Mesenchymal stem cell (in vitro differentiated cells and primary cell): ENCODE results near the gene UQCR11.

Source experiments
- DNase-seq: peaks from one replicate; pipeline ENCODE4 v3.0.0-alpha.2; 2013
- H2AFZ ChIP-seq: one replicate; pipeline ENCODE4 v1.6.1; 2013; ENCODE audit warnings: low read depth, mild to moderate bottlenecking, control low read depth, inconsistent platforms, low read length, moderate library complexity
- H2AK5ac ChIP-seq: 2 replicates; pipeline ENCODE4 v1.6.1; 2013; ENCODE audit warnings: low read length, moderate library complexity, mild to moderate bottlenecking, inconsistent platforms; ENCODE audit not compliant: severe bottlenecking
- H2BK120ac ChIP-seq: one replicate; pipeline ENCODE4 v1.6.1; 2013; ENCODE audit warnings: low read depth, mild to moderate bottlenecking, inconsistent platforms, low read length, moderate library complexity
- H2BK12ac ChIP-seq, 2 experiments: one replicate each; pipeline ENCODE4 v1.6.1; 2013; ENCODE audit warnings: inconsistent platforms in 2 of 2, low read length in 2 of 2, mild to moderate bottlenecking in 2 of 2, moderate library complexity in 2 of 2, control low read depth in 1 of 2
- H2BK15ac ChIP-seq: one replicate; pipeline ENCODE4 v1.6.1; 2013; ENCODE audit warnings: mild to moderate bottlenecking, low read depth, inconsistent platforms; ENCODE audit not compliant: poor library complexity, severe bottlenecking
- H2BK5ac ChIP-seq: 2 replicates; pipeline ENCODE4 v1.6.1; 2013; ENCODE audit warnings: low read depth, mild to moderate bottlenecking, low read length, control low read depth, inconsistent platforms; ENCODE audit not compliant: poor library complexity, severe bottlenecking
- H3K14ac ChIP-seq, 2 experiments: one replicate each; pipeline ENCODE4 v1.6.1; 2013; ENCODE audit warnings: inconsistent platforms in 2 of 2, low read length in 2 of 2, control low read depth in 1 of 2, mild to moderate bottlenecking in 1 of 2, moderate library complexity in 1 of 2
- H3K18ac ChIP-seq, 2 experiments: one replicate each; pipeline ENCODE4 v1.6.1; 2013; ENCODE audit warnings: inconsistent platforms in 2 of 2, low read length in 2 of 2, control low read depth in 1 of 2, low read depth in 1 of 2, mild to moderate bottlenecking in 1 of 2
- H3K23ac ChIP-seq, 2 experiments: one replicate each; pipeline ENCODE4 v1.6.1; 2013; ENCODE audit warnings: inconsistent platforms in 2 of 2, low read length in 2 of 2, mild to moderate bottlenecking in 2 of 2, moderate library complexity in 2 of 2, control low read depth in 1 of 2
- H3K27ac ChIP-seq: 2 replicates; pipeline ENCODE4 v1.5.1; 2013; ENCODE audit warnings: mild to moderate bottlenecking, moderate library complexity, low read length, control low read depth, inconsistent platforms; ENCODE audit not compliant: poor library complexity, severe bottlenecking
- H3K27me3 ChIP-seq, 2 experiments: 2 replicates each; pipeline versions ENCODE4 v1.6.1 to v1.7.0; 2013; ENCODE audit warnings: low read length in 2 of 2, mild to moderate bottlenecking in 2 of 2, moderate library complexity in 2 of 2, control low read depth in 1 of 2, inconsistent platforms in 1 of 2; ENCODE audit not compliant: control insufficient read depth in 1 of 2, insufficient read depth in 1 of 2
- H3K36me3 ChIP-seq, 2 experiments: 2 replicates each; pipeline versions ENCODE4 v1.6.1 to v1.7.0; 2013; ENCODE audit warnings: low read length in 2 of 2, control low read depth in 1 of 2, inconsistent platforms in 1 of 2, low read depth in 1 of 2, mild to moderate bottlenecking in 1 of 2; ENCODE audit not compliant: insufficient read depth in 2 of 2, control insufficient read depth in 1 of 2
- H3K4ac ChIP-seq, 2 experiments: one replicate each; pipeline ENCODE4 v1.6.1; 2013; ENCODE audit warnings: inconsistent platforms in 2 of 2, low read length in 2 of 2, mild to moderate bottlenecking in 2 of 2, moderate library complexity in 2 of 2, control low read depth in 1 of 2, low read depth in 1 of 2
- H3K4me1 ChIP-seq: 2 replicates; pipeline ENCODE4 v1.6.1; 2013; ENCODE audit warnings: low read depth, low read length, control low read depth; ENCODE audit not compliant: control insufficient read depth, insufficient read depth
- H3K4me2 ChIP-seq: 2 replicates; pipeline ENCODE4 v1.6.1; 2013; ENCODE audit warnings: low read length, mild to moderate bottlenecking, inconsistent platforms; ENCODE audit not compliant: poor library complexity, severe bottlenecking
- H3K4me3 ChIP-seq, 2 experiments: 2 replicates each; pipeline versions ENCODE4 v1.5.1 to v1.7.0; 2013; ENCODE audit warnings: low read length in 2 of 2, mild to moderate bottlenecking in 2 of 2, control low read depth in 1 of 2, low read depth in 1 of 2; ENCODE audit not compliant: insufficient read depth in 1 of 2
- H3K79me1 ChIP-seq: replicated peaks from 2 replicates; pipeline ENCODE4 v1.6.1; 2013; ENCODE audit warnings: mild to moderate bottlenecking, control low read depth, low read length, inconsistent platforms; ENCODE audit not compliant: poor library complexity, severe bottlenecking
- H3K9ac ChIP-seq: 2 replicates; pipeline ENCODE4 v1.7.0; 2013; ENCODE audit warnings: mild to moderate bottlenecking, low read length, moderate library complexity
- H3K9me3 ChIP-seq: 2 replicates; pipeline ENCODE4 v1.7.0; 2013; ENCODE audit warnings: mild to moderate bottlenecking, low read length; ENCODE audit not compliant: control insufficient read depth
- H4K8ac ChIP-seq: one replicate; pipeline ENCODE4 v1.6.1; 2013; ENCODE audit warnings: inconsistent platforms, mild to moderate bottlenecking, low read length, moderate library complexity
- H4K91ac ChIP-seq: one replicate; pipeline ENCODE4 v1.6.1; 2013; ENCODE audit warnings: mild to moderate bottlenecking, low read length, inconsistent platforms
- WGBS: methylation state at CpG from one replicate; pipeline ENCODE4 v1.1.7; 2013; ENCODE audit warnings: mixed read lengths; 5-methylcytosine and 5-hydroxymethylcytosine counted together

Gene UQCR11

DNA sequence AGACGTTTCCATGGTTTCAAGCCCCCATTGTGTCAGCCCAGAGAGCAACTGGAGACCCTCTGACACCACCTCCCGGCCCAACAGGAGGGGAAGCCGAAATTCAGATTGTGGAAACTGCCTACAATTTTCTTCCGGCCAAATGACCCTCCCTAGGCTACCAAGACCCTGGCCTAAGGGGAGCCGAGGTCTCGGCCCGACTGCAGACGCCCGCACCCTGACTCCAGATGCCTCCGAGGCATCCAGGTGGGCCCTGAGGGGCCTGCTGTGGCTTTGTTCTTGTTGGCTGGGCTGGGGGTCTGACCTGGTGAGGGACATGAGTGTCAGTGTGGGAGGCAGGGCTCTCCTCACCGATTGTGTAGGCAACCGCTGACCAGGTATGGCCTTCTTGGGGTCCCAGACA, 46.7 kb downstream of the UQCR11 start:
- Histone ChIP-seq H2BK15ac (no peak overlapping the region), H3K9me3 (no peaks in the 10 kb centered on the region), H3K27me3 (no peaks in the 10 kb centered on the region), H2BK5ac (no peak overlapping the region), H3K23ac (no peak overlapping the region), H2AK5ac (no peak overlapping the region), H3K4me1 (peaks cover 25% of the 10 kb centered on the region), H3K18ac (no peak overlapping the region), H3K4me2 (no peak overlapping the region), H4K91ac (no peak overlapping the region), H3K36me3 (peaks cover 0 to 65% of the 10 kb centered on the region in 2 experiments), H2BK120ac (no peak overlapping the region), H3K27ac (no peak overlapping the region), H3K14ac (no peak overlapping the region), H3K4ac (no peak overlapping the region), H4K8ac (no peak overlapping the region), H3K9ac (no peak overlapping the region), H3K79me1 (peaks cover 18% of the 10 kb centered on the region), H2BK12ac (no peak overlapping the region), H3K4me3 (no peak overlapping the region), H2AFZ (no peak overlapping the region)
- 94% methylated on average over 9 of the region's 12 CpGs for WGBS
- DNase-seq = no peak

DNA sequence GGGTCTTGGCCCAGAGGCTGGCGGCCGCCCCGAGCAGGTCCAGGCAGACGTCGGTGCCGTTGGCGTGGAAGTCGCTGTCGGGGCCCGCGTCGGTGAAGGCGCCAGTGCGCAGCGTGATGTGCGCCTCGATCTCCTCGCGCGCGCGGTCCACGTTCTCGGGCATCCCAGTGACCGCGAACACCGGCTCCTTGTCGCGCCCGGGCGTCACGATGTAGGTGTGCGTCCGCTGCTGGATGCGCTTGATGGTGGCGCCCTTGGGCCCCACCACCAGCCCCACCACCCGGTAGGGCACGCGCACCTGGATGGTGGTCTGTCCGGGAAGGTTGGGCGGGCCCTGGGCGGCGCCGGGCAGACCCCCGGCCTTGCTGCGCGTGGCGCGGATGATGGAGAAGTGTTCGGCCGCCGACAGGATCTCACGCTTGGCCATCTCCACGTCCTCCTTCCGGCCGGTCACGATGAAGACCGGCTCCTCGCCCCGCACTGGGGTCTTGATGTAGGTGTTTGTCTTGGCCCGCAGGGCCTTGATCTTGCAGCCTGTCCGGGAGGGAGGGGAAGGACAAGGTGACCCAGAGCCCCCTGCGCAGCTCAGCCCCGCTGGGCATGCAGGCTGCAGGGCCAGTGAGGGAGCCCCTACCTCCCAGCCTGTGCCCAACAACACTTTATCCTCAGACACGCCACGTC, 48.7 kb downstream of the UQCR11 start:
- Histone ChIP-seq H4K91ac (no peak overlapping the region), H2BK15ac (no peak overlapping the region), H2BK5ac (no peak overlapping the region), H3K14ac (no peak overlapping the region), H3K27me3 (no peaks in the 10 kb centered on the region), H3K9me3 (no peaks in the 10 kb centered on the region), H3K4me1 (peaks cover 24% of the 10 kb centered on the region), H3K4me3 (no peak overlapping the region), H4K8ac (no peak overlapping the region), H2BK12ac (no peak overlapping the region), H3K27ac (no peak overlapping the region), H2BK120ac (no peak overlapping the region), H3K36me3 (peaks cover 0 to 57% of the 10 kb centered on the region in 2 experiments), H3K79me1 (peaks cover 28% of the 10 kb centered on the region), H3K4ac (no peak overlapping the region), H3K18ac (no peak overlapping the region), H3K23ac (no peak overlapping the region), H2AK5ac (no peak overlapping the region), H3K4me2 (no peak overlapping the region), H3K9ac (no peak overlapping the region), H2AFZ (no peak overlapping the region)
- WGBS = 98% methylated on average over 63 of the region's 66 CpGs
- no peak for DNase-seq

DNA sequence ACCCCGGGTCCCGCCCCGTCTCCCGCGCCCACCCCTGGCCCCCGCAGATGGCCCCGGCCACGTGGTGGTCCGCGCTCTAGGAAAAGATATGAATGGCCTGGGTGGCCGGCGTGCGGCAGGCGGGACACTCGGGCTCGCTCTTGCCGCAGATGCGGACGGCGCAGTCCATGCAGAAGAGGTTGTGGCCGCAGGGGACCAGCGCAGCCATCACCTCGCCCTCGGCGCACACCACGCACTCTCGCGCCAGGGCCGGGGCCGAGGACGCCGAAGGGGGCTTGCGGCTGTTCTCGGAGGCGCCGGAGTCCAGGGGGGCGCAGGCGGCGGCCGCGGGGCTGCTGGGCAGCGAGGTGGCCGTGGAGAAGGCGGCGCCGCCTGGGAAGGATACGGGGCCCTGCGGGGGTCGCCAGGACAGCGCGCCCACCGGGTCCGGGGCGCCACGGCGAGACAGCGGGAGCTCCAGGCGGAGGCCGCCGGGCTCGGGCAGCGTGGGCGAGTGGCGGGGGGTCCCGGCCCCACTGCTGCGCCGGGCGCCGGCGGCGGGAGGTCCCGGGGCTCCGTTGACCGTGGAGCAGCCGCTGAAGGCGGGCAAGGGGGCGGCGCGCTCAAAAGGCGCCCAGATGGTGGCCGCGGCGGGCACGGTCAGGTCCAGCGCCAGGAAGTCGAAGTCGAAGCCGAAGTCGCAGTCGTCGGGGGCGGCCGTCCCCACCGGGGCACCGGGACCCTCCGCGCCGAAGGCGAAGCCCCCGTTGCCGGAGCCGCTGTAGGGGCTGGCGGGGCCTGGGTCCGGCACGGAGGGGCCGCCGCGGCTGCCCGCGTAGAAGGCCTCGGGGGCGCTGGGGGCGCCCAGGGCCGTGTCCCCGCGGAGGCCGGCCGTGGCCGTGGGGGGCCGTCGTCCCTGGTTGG, 49.5 kb downstream of the UQCR11 start:
- Histone ChIP-seq H3K23ac (no peak overlapping the region), H3K4me1 (peaks cover 20% of the 10 kb centered on the region), H2AFZ (no peak overlapping the region), H2BK5ac (no peak overlapping the region), H2BK12ac (no peak overlapping the region), H3K27me3 (no peaks in the 10 kb centered on the region), H4K91ac (no peak overlapping the region), H3K4me2 (no peak overlapping the region), H4K8ac (peak overlapping the region; percentile 73), H3K4me3 (peak overlapping the region in 1 of 2 experiments; percentile 10), H3K79me1 (peaks cover 28% of the 10 kb centered on the region), H3K27ac (no peak overlapping the region), H3K36me3 (peaks cover 0 to 50% of the 10 kb centered on the region in 2 experiments), H3K4ac (no peak overlapping the region), H3K9me3 (no peaks in the 10 kb centered on the region), H2BK120ac (no peak overlapping the region), H2BK15ac (no peak overlapping the region), H3K18ac (no peak overlapping the region), H3K14ac (no peak overlapping the region), H2AK5ac (no peak overlapping the region), H3K9ac (no peak overlapping the region)
- no peak for DNase-seq
- WGBS = 97% methylated on average over 113 of the region's 121 CpGs

DNA sequence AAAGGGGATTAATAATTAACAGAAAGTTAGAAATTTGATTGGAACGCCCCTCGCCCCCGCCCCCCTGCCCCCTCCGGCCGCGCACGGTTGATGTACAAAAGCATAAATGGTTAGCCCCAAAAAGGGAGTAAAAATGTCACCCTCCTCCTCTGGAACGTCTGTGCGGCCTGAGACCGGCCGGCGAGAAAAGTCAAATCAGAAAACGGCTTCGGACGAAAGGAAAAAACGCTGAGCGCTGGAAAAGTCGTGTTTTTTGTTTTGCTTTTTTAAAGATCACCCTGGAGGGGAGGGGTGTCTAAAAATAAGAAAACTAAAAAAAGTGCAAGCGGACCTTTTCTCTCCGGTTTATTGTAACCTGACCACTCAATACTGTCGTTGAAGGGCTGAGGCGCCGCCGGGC, 50.3 kb downstream of the UQCR11 start:
- Histone ChIP-seq H3K9ac (no peak overlapping the region), H2BK120ac (no peak overlapping the region), H4K91ac (no peak overlapping the region), H3K4ac (no peak overlapping the region), H3K36me3 (peaks cover 0 to 42% of the 10 kb centered on the region in 2 experiments), H3K4me3 (no peak overlapping the region), H4K8ac (no peak overlapping the region), H3K9me3 (no peaks in the 10 kb centered on the region), H2BK15ac (no peak overlapping the region), H3K18ac (no peak overlapping the region), H2BK12ac (no peak overlapping the region), H3K4me1 (peaks cover 16% of the 10 kb centered on the region), H2AFZ (no peak overlapping the region), H3K27me3 (no peaks in the 10 kb centered on the region), H3K14ac (no peak overlapping the region), H3K79me1 (peaks cover 28% of the 10 kb centered on the region), H3K23ac (no peak overlapping the region), H2BK5ac (no peak overlapping the region), H3K27ac (no peak overlapping the region), H2AK5ac (no peak overlapping the region), H3K4me2 (no peak overlapping the region)
- no peak for DNase-seq
- WGBS = 95% methylated on average over 24 of the region's 24 CpGs
